Body of pancreas (tissue), 4 donors: ENCODE measurements around the gene SRGAP1. TPM values are rescaled to one million over a fixed set of nuclear protein-coding genes. Genes with fewer than 3 reads are reported as not detected.

Source experiments
- ATAC-seq: fragments of 150-250 bp; one replicate; pipeline ENCODE4 v1.9.1; 2016
- DNase-seq, 4 donors: peaks; one replicate each; pipeline ENCODE4 v3.0.0-alpha.2; 2019
- H3K27ac ChIP-seq, 4 donors: fragments of 200-600 bp; sonication (generic); 1 replicate in 3 of 4; 2 replicates in 1 of 4; pipeline versions ENCODE4 v1.5.1 to v1.6.1; 2016 to 2019; ENCODE audit warnings: mild to moderate bottlenecking in 1 of 4, mixed read lengths in 1 of 4, moderate library complexity in 1 of 4
- H3K27me3 ChIP-seq, 2 donors: fragments of 200-600 bp; sonication (generic); one replicate each; pipeline ENCODE4 v1.6.0; 2016; ENCODE audit warnings: mild to moderate bottlenecking in 1 of 2
- H3K36me3 ChIP-seq, 2 donors: fragments of 200-600 bp; sonication (generic); replicated peaks in 1 of 2; 2 replicates each; pipeline ENCODE4 v1.5.1; 2016; ENCODE audit warnings: low read depth in 2 of 2; ENCODE audit not compliant: insufficient read depth in 1 of 2
- H3K4me1 ChIP-seq: fragments of 200-600 bp; sonication (generic); one replicate; pipeline ENCODE4 v1.6.0; 2016
- H3K4me3 ChIP-seq, 2 donors: fragments of 200-600 bp; sonication (generic); 1 replicate in 1 of 2; 2 replicates in 1 of 2; pipeline ENCODE4 v1.5.1; 2016 to 2019
- H3K9me3 ChIP-seq, 3 donors: fragments of 200-600 bp; sonication (generic); 1 replicate in 2 of 3; 2 replicates in 1 of 3; pipeline ENCODE4 v1.5.1; 2016
- POLR2A ChIP-seq, 3 donors: fragments of 450-650 bp; IDR thresholded peaks; one replicate each; pipeline ENCODE4 v1.6.1; 2016; ENCODE audit warnings: antibody characterized with exemption in 3 of 3, mild to moderate bottlenecking in 2 of 3
- WGBS, 2 donors: methylation state at CpG; one replicate each; pipeline ENCODE4 v1.1.5; 2017; 5-methylcytosine and 5-hydroxymethylcytosine counted together
- intact Hi-C: fragments of 100-400 bp; cut with DNase I; formaldehyde crosslinking; loops from one replicate; pipeline ENCODE4 v1.15.1; 2023
- total RNA-seq, 2 donors: library from RNA; depleted of rRNA; stranded (reverse); fragments of >200 nt; gene quantifications; one replicate each; pipeline ENCODE4 v1.1.0, GENCODE V29; 2016
- TF ChIP-seq, protein P1 (sequence below), 7 experiments: fragments of 450-650 bp in 4 of 7; fragments of 200-600 bp in 3 of 7; sonication (generic) in 3 of 7; IDR thresholded peaks; one replicate each; pipeline ENCODE4 v1.5.1; 2016 to 2019; ENCODE audit warnings: antibody characterized with exemption in 7 of 7

SRGAP1 gene
- total RNA-seq, 2 donors from 2014 or later: 8.8 to 14.8 TPM

DNA sequence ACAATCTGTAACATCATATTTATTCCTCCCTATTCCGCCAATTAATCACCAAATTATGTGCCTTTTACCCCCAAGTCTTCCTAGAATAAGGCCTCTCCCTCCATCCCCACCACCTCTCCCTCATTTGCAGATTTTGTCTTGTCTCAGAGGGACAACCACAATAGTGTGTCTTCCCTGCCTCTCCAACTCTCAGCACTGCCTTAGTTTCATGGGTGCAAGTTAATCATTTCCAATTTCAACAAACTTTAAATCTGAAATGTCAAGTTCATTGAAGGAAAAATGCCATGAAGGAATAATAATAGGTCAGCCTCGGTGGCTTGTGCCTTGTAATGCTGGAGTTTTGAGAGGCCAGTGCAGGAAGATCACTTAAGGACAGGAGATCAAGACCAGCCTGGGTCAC is 33.2 kb upstream of the SRGAP1 start:
- intact Hi-C loops: no loop called here
- DNase-seq (no peak), ATAC-seq (no peak)
- Histone ChIP-seq H3K27ac (no peak overlapping the region), H3K27me3 (no peaks in the 10 kb centered on the region), H3K4me3 (no peak overlapping the region), H3K9me3 (no peaks in the 10 kb centered on the region), H3K36me3 (no peaks in the 10 kb centered on the region), H3K4me1 (peaks cover 9% of the 10 kb centered on the region)
- TF ChIP-seq, protein P1, sequence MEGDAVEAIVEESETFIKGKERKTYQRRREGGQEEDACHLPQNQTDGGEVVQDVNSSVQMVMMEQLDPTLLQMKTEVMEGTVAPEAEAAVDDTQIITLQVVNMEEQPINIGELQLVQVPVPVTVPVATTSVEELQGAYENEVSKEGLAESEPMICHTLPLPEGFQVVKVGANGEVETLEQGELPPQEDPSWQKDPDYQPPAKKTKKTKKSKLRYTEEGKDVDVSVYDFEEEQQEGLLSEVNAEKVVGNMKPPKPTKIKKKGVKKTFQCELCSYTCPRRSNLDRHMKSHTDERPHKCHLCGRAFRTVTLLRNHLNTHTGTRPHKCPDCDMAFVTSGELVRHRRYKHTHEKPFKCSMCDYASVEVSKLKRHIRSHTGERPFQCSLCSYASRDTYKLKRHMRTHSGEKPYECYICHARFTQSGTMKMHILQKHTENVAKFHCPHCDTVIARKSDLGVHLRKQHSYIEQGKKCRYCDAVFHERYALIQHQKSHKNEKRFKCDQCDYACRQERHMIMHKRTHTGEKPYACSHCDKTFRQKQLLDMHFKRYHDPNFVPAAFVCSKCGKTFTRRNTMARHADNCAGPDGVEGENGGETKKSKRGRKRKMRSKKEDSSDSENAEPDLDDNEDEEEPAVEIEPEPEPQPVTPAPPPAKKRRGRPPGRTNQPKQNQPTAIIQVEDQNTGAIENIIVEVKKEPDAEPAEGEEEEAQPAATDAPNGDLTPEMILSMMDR (IDR thresholded peaks at IDR 0.05): no peak
- TF ChIP-seq POLR2A (IDR thresholded peaks at IDR 0.05): no peak
- WGBS, 2 donors: 55 to 64% methylated on average over 2 of the region's 2 CpGs

DNA sequence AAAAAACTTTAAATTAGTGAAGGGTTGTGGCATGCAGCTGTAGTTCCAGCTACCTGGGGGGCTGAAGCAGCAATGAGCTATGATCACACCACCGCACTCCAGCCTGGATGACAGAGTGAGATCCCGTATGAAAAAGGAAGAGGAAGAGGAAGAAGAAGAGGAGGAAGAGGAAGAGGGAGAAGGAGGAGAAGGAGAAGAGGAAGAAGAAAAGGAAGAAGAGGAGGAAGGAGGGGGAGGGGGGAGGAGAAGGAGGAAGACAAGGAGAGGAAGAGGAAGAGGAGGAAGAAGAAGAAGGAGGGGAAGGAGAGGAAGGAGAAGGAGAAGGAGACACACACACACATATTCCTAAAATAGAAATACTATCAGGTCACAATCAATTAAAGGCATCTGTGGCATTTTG is 32.7 kb upstream of the SRGAP1 start:
- no peak overlapping the region for H3K4me3 ChIP-seq
- intact Hi-C loops: no loop called here

DNA sequence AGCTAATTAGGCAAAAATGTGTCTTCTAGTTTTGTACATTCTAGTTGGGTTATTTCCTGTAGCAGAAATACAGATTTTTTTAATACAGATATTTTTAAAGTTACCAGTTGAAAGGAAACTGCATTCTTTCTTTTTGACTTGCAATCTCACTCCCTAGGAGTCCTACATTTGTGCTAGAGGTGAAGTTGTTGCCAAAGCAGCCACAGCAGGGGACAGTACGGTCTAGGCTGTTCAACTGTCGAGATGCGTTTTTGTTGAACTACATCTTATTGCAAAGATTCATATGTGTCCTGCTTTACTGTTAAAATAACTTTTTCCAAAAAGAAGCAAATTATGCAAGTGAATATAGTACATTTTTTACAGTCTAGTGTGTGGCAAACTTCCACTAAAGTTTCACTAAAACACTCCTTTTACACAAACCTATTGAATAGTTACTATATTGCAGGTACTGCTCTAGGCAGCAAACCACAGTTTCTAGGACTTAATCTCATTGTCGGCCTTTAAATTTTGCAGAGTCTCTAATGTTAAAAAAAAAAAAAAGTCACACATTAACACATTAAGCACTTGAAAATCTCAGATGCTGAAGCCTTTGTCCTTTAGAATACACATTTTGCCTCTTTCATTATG is 30.2 kb upstream of the SRGAP1 start:
- Histone ChIP-seq H3K27ac (no peak overlapping the region), H3K9me3 (no peaks in the 10 kb centered on the region), H3K4me1 (no peaks in the 10 kb centered on the region), H3K27me3 (no peaks in the 10 kb centered on the region), H3K36me3 (no peaks in the 10 kb centered on the region), H3K4me3 (no peak overlapping the region)
- ATAC-seq (no peak), DNase-seq (no peak)
- intact Hi-C loops: no loop called here
- 67 to 79% methylated on average over 4 of the region's 4 CpGs for WGBS, 2 donors
- TF ChIP-seq, protein P1 (IDR thresholded peaks at IDR 0.05): no peak
- no peak for TF ChIP-seq POLR2A (IDR thresholded peaks at IDR 0.05)

More for the DNA sequence above, 32.7 kb upstream of the SRGAP1 start:
- Histone ChIP-seq H3K27me3 (no peaks in the 10 kb centered on the region), H3K9me3 (no peaks in the 10 kb centered on the region), H3K27ac (no peak overlapping the region), H3K4me1 (peaks cover 5% of the 10 kb centered on the region), H3K36me3 (no peaks in the 10 kb centered on the region)
- WGBS, 2 donors: 65 to 67% methylated on average over 2 of the region's 2 CpGs
- TF ChIP-seq, protein P1 (IDR thresholded peaks at IDR 0.05): no peak
- TF ChIP-seq POLR2A (IDR thresholded peaks at IDR 0.05): no peak
- DNase-seq: no peak
- no peak for ATAC-seq

DNA sequence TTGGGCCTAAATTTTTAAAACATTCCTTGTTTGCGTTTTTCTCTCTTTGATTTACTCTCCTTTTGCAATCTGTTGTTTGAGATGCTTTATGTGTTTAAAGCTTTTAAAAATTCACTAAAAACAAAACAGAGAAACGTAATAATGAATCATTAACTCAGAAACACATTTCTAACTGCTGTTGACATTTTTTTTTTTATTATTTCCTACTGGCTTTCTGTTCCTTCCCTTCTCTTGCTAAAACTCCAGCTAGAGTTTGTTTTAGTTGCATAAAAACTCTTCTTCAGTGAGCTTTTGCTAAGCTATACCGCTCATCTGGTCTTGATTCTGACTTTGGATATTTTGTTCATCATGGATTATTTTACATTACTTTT is 29.0 kb upstream of the SRGAP1 start:
- Histone ChIP-seq H3K4me1 (no peaks in the 10 kb centered on the region), H3K27ac (no peak overlapping the region), H3K27me3 (no peaks in the 10 kb centered on the region), H3K4me3 (no peak overlapping the region), H3K9me3 (no peaks in the 10 kb centered on the region), H3K36me3 (no peaks in the 10 kb centered on the region)
- no peak for ATAC-seq
- WGBS, 2 donors: 73 to 80% methylated on average over 3 of the region's 3 CpGs
- TF ChIP-seq, protein P1 (IDR thresholded peaks at IDR 0.05): no peak
- TF ChIP-seq POLR2A (IDR thresholded peaks at IDR 0.05): no peak
- DNase-seq: no peak
- intact Hi-C loops: no loop called here

DNA sequence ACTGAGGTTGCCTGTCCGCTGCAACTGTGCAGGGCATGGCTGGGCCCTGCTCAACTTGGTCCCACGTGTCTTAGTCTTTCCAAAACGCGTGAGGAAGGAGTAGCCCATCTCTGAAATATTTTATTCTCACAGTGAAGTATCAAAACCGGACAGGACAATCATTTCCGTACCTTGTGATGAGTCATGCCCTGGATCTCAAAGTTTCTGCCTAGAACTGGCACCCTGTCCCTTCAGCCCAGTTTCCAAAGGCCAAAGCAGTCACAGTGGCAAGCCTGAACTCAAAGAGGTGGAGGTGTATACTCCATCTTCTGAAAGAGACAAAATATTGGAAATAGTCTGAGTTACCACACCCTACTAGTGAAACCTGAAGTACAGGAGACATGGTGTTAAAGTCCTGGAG is 28.5 kb upstream of the SRGAP1 start:
- ATAC-seq: no peak
- 84 to 88% methylated on average over 6 of the region's 6 CpGs for WGBS, 2 donors
- Histone ChIP-seq H3K4me3 (no peak overlapping the region), H3K27me3 (no peaks in the 10 kb centered on the region), H3K9me3 (no peaks in the 10 kb centered on the region), H3K4me1 (no peaks in the 10 kb centered on the region), H3K27ac (no peak overlapping the region), H3K36me3 (no peaks in the 10 kb centered on the region)
- DNase-seq: no peak
- intact Hi-C loops: no loop called here
- TF ChIP-seq, protein P1 (IDR thresholded peaks at IDR 0.05): no peak
